ENCODE results near the gene CDC37L1.

The CDC37L1 gene

GRCh38 chr9:4668604-4669003, 10.8 kb upstream of the CDC37L1 start:
- TF ChIP-seq CREB1 (IDR thresholded peaks at IDR 0.05; ENCODE audit: low read depth) (no peak), REST (IDR thresholded peaks at IDR 0.05; ENCODE audit: low read depth) (no peak), EGR1 (IDR thresholded peaks at IDR 0.05) (no peak), ZBTB7A (IDR thresholded peaks at IDR 0.05; ENCODE audit: low read depth) (no peak), FOXM1 (IDR thresholded peaks at IDR 0.05; ENCODE audit: borderline replicate concordance, low read depth) (no peak), TAF1 (IDR thresholded peaks at IDR 0.05; ENCODE audit: low read depth) (no peak), MAX (IDR thresholded peaks at IDR 0.05) (no peak), CEBPB (IDR thresholded peaks at IDR 0.05) (no peak), EP300 (IDR thresholded peaks at IDR 0.05; ENCODE audit: borderline replicate concordance) (no peak), RAD21 (IDR thresholded peaks at IDR 0.05; ENCODE audit: low read depth) (no peak), TCF12 (IDR thresholded peaks at IDR 0.05; ENCODE audit: low read depth) (no peak), NFIC (IDR thresholded peaks at IDR 0.05) (no peak)

- TF ChIP-seq MAX (IDR thresholded peaks at IDR 0.05): no peak
- TF ChIP-seq ZBTB7A (IDR thresholded peaks at IDR 0.05; ENCODE audit: low read depth): no peak
- no peak for TF ChIP-seq EGR1 (IDR thresholded peaks at IDR 0.05)
- TF ChIP-seq TEAD4 (IDR thresholded peaks at IDR 0.05): no peak
- no peak for TF ChIP-seq CEBPB (IDR thresholded peaks at IDR 0.05)
Observed at GRCh38 chr9:4669890-4670289, 9.5 kb upstream of the CDC37L1 start.

GRCh38 chr9:4670591-4670990, 8.8 kb upstream of the CDC37L1 start:
- TF ChIP-seq FOXM1 (IDR thresholded peaks at IDR 0.05; ENCODE audit: borderline replicate concordance, low read depth) (no peak), TAF1 (IDR thresholded peaks at IDR 0.05; ENCODE audit: low read depth) (no peak), TCF12 (IDR thresholded peaks at IDR 0.05; ENCODE audit: low read depth) (no peak), NFIC (IDR thresholded peaks at IDR 0.05) (no peak), CEBPB (IDR thresholded peaks at IDR 0.05) (no peak), EP300 (IDR thresholded peaks at IDR 0.05; ENCODE audit: borderline replicate concordance) (no peak), USF1 (IDR thresholded peaks at IDR 0.05) (no peak), TEAD4 (IDR thresholded peaks at IDR 0.05) (no peak), REST (IDR thresholded peaks at IDR 0.05; ENCODE audit: low read depth) (no peak), YY1 (IDR thresholded peaks at IDR 0.05; ENCODE audit: low read depth) (no peak), ZBTB7A (IDR thresholded peaks at IDR 0.05; ENCODE audit: low read depth) (no peak), RAD21 (IDR thresholded peaks at IDR 0.05; ENCODE audit: low read depth) (no peak), MAX (IDR thresholded peaks at IDR 0.05) (no peak), CREB1 (IDR thresholded peaks at IDR 0.05; ENCODE audit: low read depth) (no peak), EGR1 (IDR thresholded peaks at IDR 0.05) (no peak)

GRCh38 chr9:4671737-4672136, 7.6 kb upstream of the CDC37L1 start:
- TF ChIP-seq USF1 (IDR thresholded peaks at IDR 0.05): no peak
- TF ChIP-seq REST (IDR thresholded peaks at IDR 0.05; ENCODE audit: low read depth): no peak

- TF ChIP-seq FOXM1 (IDR thresholded peaks at IDR 0.05; ENCODE audit: borderline replicate concordance, low read depth): no peak
- TF ChIP-seq EP300 (IDR thresholded peaks at IDR 0.05; ENCODE audit: borderline replicate concordance): no peak
- TF ChIP-seq TAF1 (IDR thresholded peaks at IDR 0.05; ENCODE audit: low read depth): no peak
- TF ChIP-seq RAD21 (IDR thresholded peaks at IDR 0.05; ENCODE audit: low read depth): no peak
- TF ChIP-seq TEAD4 (IDR thresholded peaks at IDR 0.05): no peak
- no peak for TF ChIP-seq NFIC (IDR thresholded peaks at IDR 0.05)
- no peak for TF ChIP-seq CEBPB (IDR thresholded peaks at IDR 0.05)
- no peak for TF ChIP-seq TCF12 (IDR thresholded peaks at IDR 0.05; ENCODE audit: low read depth)
- TF ChIP-seq MAX (IDR thresholded peaks at IDR 0.05): no peak
- no peak for TF ChIP-seq USF1 (IDR thresholded peaks at IDR 0.05)
- TF ChIP-seq EGR1 (IDR thresholded peaks at IDR 0.05): no peak
- no peak for TF ChIP-seq ZBTB7A (IDR thresholded peaks at IDR 0.05; ENCODE audit: low read depth)
- no peak for TF ChIP-seq REST (IDR thresholded peaks at IDR 0.05; ENCODE audit: low read depth)
- TF ChIP-seq YY1 (IDR thresholded peaks at IDR 0.05; ENCODE audit: low read depth): no peak
- TF ChIP-seq CREB1 (IDR thresholded peaks at IDR 0.05; ENCODE audit: low read depth): no peak
Observed at GRCh38 chr9:4674783-4675182, 4.6 kb upstream of the CDC37L1 start.

Data from Ishikawa (cell line).